Activated naive CD4-positive, alpha-beta T cell treated with Interleukin-2 at 50 U/mL for 16 hours (primary cell): ENCODE data around the gene KLHL3.
"Not testable (repeated sequence)": the region's sequence is repeated elsewhere in the genome, so short reads cannot be mapped to it uniquely, and the experiment has no call there.

ENCODE experiments used
- DNase-seq: peaks from one replicate; pipeline ENCODE4 v3.0.0-alpha.2; 2020

Gene KLHL3

GRCh38 chr5:137666461-137666850, 69.4 kb downstream of the KLHL3 start:
- DNase-seq, result no peak

DNA sequence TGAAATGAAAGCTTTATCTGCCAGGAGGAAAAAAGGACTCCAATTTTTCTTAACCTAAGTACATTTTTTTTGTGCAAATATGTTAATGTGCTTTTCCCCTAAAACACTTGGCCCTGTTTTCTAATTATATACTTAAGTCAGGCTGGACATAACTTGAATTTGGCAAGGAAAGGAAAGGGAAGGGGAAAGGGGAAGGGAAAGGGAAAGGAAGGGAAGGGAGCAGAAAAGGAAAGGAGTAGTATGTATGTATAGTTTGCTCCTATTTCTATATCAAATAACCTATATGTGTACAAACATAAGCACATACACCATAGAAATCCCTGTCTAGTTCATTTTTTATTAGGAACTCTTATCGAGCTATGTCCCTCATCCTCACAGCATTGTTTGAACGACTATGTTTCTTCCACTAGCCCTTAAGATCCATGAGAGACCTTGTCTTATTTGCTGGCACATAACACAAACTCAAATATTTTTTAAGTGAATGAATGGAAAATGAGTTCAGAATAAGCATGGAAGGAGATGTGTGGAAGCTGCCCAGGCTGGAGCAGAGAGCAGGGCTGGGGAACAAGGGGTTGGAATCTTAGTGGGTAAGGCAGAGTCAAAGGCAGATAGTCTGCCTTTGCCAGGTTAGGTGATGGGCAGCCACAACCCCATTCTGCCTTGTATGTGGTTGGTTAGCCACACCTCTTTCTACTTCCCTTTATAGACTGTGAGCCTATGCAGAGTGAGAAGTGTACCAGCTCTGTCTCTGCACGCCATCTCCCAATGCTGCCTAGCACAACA, 70.0 kb downstream of the KLHL3 start:
- peak; percentile 33 for DNase-seq

GRCh38 chr5:137660349-137660817, 75.5 kb downstream of the KLHL3 start:
- peak; percentile 72 for DNase-seq

GRCh38 chr5:137659209-137659608, 76.7 kb downstream of the KLHL3 start:
- DNase-seq, result no peak

- no peak for DNase-seq
Measured at GRCh38 chr5:137658324-137658723, 77.6 kb downstream of the KLHL3 start.

DNA sequence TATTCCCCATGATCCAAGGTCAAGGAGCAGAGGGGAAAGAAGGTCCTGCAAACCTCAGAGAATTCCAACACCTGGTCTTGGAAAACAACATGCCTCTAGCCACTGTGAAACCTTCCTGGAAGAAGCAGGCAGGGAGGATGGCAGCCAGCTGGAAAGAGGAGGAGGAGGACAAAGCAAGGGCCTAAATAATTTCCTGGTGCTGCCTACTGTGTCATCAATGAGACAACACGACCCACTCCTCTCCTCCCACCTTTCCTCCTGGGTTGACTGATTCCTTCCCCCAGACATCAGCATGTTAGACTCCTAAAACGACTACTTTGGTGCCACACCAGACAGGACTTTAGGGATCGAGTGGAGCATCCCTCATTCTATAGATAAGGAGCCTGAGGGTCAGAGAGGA, 78.8 kb downstream of the KLHL3 start:
- DNase-seq, result no peak

DNA sequence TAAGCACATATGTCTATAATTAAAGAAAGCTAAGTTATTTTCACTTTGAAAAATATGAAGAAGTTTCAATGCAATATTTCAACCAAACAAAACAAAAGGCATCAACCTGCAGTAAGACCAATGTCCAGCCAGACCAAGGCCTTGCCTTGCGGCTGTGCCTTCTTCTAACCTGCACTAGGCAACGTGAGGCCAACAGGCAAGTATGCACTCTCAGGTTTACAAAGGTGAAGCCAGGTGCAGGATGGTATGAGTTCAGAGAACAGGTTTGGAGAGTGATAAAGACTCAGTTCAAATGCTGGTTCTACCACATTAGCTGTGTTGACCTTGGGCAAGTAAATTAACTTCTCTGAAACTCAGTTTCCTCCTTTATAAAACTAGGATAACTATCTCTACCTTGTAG, 79.3 kb downstream of the KLHL3 start:
- no peak for DNase-seq

DNA sequence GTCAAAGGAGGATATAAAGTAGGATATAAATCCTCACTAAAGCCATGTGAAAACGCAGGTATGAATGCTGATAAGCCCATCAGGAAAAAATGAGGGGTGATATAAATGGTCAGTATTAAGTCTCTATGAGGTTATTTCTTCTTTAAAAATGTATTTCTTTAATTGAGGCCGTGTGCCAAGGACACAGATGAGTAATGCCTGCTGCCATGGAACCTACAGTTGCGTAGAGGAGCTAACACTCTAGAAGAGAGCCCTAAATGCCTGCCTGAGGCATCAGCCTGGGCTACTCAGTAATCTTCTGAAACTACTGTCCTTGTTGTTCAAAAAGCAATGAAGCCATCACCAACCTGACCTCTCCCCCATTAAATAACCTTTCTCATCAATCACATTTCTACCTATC, 84.9 kb downstream of the KLHL3 start:
- DNase-seq, result no peak

GRCh38 chr5:137649228-137649935, 86.5 kb downstream of the KLHL3 start:
- no peak for DNase-seq

DNA sequence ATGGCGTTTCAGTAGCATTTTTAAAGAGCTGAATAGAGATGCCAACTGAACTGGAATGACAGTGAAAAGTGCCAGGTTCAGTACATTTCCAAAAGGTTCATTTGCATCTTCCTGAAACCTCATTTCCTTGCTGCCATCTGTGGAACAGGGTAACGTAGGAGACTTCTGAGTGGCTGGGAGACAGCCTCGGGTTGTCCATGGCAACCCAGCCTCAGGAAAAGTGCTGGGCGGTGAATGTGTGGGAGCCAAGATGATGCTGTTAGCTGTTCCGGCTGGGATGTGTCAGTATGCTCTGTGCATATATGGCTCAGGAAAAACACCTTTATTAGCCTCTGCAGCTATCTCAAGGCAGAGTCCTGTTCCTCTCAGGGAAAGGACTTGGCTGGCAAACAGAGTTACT, 87.5 kb downstream of the KLHL3 start:
- no peak for DNase-seq

DNA sequence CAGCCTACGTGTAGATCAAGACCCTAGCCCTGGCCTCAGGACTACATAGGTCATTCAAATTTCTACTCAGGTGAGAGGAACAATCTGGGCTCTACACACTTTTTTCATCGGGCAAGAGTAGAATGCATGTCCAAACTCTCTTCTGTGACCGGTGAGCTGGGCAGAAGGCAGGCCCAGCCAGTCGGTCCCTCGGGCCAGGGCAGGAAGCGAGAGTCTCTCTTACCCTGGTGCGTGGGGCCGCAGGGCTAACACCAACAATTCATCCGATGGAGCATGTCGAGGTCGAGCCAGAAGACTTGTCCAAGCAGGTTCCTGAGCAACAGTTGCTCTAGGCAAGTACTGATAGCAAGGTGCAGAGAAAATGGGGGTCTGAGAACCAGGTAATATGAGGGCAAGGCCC, 88.5 kb downstream of the KLHL3 start:
- DNase-seq, result no peak

DNA sequence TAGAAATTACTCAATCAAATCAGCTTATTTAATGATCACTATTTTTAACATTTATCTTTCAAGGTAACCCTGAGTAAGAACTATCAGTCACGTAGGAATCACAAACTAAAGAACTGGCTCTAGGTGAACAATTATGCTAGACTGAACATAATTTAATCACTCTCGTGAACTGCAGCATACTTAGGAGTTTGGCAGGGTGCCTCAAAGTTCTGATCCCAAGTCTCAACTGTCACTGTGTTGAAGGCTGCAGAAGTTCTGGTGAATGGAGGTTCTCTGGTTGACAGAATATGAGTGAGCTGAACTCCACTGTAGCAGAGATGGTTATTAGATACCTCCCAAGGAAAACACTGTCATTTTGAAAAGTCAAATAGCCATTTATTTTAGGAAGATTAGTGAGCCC, 89.1 kb downstream of the KLHL3 start:
- DNase-seq, result no peak

- not testable (repeated sequence) for DNase-seq
Measured at GRCh38 chr5:137643081-137643480, 92.8 kb downstream of the KLHL3 start.

GRCh38 chr5:137642091-137642490, 93.8 kb downstream of the KLHL3 start:
- DNase-seq, result no peak

DNA sequence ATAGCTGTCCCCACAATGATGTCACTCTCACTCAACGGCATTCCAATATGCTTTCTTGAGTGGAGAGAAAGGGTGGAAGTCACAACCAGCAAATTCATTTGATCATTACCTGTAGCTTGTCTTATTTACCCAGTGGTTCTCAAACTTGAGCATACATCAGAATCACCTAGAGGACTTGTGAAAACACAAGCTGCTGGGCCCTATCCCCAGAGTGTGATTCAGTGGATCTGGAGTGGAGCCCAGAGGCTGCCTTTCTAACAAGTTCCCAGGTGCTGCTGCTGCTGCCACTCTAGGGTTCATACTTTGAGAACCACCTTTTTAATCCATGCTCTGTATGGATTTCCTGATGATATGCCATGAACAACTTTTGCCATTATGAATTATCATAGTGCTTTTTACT, 94.7 kb downstream of the KLHL3 start:
- DNase-seq, result no peak

GRCh38 chr5:137639645-137640044, 96.2 kb downstream of the KLHL3 start:
- no peak for DNase-seq

DNA sequence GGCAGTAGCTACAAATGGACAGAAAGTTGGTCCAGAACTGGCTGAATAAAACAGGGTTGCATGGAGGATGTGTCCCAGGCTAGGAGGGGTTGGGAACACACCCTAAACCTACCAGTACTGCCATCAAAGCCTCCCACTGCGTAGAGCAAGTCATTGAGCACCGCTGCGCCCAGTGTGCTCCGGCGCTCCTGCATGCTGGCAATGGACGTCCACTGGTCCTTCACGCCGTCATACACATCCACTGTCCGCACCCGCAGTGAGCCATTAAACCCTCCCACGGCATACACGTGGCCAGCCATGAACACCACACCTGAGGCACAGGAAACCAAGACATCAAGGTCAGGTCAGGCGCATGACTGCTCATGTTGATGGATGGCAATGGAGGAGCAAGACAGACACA, 97.0 kb downstream of the KLHL3 start:
- DNase-seq, result no peak

- DNase-seq, result no peak
Measured at GRCh38 chr5:137636830-137637714, 98.8 kb downstream of the KLHL3 start.

DNA sequence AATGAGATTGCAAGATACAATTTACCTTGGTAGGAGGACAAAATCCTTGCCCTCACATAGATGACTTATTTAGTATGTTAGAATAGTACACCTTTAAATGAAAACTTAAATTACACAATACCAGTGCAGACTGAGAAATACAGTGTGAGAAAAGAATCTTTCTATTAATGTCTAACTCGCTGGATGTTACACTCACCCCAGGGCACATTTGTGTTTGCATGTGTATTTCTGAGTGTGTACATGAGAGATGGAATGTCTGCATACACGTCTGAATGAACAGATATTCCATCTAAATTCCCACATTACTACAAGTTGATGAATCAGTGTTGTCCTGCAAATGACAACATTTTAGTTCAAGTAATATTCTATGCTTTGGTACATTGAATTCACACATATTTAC, 99.8 kb downstream of the KLHL3 start:
- DNase-seq, result no peak

DNA sequence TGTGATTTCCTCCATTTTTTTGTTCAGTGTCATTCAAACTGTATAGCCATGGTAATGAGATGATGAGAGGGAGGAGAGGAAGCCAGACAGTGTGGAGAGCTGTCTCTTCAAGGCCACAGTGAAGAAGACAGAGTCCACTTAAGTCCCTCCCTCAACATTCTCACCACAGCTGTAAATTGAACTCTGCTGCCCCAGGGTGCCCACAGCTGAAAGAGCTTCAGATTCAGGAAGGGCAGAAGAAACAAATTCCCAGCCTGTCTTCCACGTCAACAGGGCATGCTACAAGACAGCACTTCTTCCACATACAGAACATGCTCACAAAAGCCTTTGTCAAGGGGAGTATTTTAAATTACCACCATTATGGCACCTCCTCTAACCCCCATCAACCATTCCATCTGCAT, 100.4 kb downstream of the KLHL3 start:
- DNase-seq, result no peak

DNA sequence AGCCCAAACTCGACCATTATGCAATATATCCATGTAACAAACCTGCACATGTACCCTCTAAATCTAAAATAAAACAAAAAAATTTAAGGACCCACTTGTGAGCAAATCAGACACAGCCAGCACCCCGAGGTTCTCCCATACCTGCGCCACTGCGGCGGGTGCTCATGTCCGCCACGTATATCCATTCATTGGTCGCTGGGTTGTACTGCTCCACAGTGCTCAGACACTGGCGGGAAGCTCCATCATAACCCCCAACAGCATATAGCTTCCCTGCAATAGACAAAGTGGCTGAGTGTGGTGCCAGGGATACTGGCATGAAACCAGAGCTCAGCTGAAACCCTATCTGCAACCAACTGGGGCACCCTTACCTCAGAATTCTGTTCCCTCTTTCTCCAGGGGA, 102.0 kb downstream of the KLHL3 start:
- no peak for DNase-seq

GRCh38 chr5:137632716-137633115, 103.2 kb downstream of the KLHL3 start:
- no peak for DNase-seq

DNA sequence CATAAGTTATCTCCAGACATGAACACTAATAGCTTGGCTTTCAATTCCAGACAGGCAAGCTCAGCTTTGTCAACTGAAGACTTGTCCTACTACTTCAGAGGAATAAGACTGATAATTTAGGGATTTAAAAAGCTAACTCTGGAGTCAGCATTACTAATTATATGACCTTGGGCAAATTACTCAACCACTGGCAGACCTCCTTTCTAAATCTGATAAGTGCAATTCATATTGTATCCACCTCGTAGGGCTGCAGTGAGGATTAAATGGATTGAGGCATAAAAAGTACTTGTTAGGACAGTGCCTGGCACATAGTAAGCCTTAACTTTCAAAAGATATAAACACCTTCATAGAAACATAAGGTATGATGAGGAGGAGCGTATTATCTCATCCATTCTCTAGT, 104.4 kb downstream of the KLHL3 start:
- DNase-seq, result no peak

- no peak for DNase-seq
Measured at GRCh38 chr5:137630972-137631370, 104.9 kb downstream of the KLHL3 start.
